Endometrium (tissue), 2 donors: ENCODE data around the gene LAMA5.

ENCODE experiments used
- FAIRE-seq: peaks from 2 replicates; lab custom pipeline; 2012; peaks lifted over from hg19 to GRCh38; lab: Jason Lieb, UNC
- donor health status: control.
- donor health status: control.

Gene LAMA5

GRCh38 chr20:62316331-62317166 is 50.6 kb downstream of the LAMA5 start:
- no peak for FAIRE-seq

GRCh38 chr20:62315773-62316172 is 51.3 kb downstream of the LAMA5 start:
- no peak for FAIRE-seq

GRCh38 chr20:62314711-62315302 is 52.3 kb downstream of the LAMA5 start:
- FAIRE-seq: no peak

GRCh38 chr20:62314339-62314638 is 52.8 kb downstream of the LAMA5 start:
- FAIRE-seq: no peak

- FAIRE-seq: no peak
Measured at GRCh38 chr20:62313460-62314338, 53.4 kb downstream of the LAMA5 start.

DNA sequence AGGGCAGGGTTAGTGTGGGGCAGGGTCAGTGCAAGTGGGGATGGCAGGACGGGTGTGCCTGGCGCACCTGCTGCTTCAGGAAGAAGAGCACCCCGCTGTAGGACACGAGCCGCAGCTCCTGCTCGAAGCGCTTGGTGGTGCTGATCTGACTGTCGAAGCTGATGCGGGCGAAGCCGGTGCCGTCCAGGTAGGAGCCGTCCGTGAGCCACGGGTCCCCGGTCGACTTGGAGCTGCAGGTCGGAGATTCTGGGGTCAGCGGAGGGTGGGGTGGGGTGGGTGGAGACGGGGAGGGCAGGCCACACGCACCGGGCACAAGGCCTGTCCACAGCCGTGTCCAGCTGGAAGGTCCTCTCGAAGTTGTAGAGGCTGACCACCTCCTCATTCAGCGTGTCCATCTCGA is 54.1 kb downstream of the LAMA5 start:
- no peak for FAIRE-seq

- no peak for FAIRE-seq
Measured at GRCh38 chr20:62312662-62312977, 54.5 kb downstream of the LAMA5 start.

DNA sequence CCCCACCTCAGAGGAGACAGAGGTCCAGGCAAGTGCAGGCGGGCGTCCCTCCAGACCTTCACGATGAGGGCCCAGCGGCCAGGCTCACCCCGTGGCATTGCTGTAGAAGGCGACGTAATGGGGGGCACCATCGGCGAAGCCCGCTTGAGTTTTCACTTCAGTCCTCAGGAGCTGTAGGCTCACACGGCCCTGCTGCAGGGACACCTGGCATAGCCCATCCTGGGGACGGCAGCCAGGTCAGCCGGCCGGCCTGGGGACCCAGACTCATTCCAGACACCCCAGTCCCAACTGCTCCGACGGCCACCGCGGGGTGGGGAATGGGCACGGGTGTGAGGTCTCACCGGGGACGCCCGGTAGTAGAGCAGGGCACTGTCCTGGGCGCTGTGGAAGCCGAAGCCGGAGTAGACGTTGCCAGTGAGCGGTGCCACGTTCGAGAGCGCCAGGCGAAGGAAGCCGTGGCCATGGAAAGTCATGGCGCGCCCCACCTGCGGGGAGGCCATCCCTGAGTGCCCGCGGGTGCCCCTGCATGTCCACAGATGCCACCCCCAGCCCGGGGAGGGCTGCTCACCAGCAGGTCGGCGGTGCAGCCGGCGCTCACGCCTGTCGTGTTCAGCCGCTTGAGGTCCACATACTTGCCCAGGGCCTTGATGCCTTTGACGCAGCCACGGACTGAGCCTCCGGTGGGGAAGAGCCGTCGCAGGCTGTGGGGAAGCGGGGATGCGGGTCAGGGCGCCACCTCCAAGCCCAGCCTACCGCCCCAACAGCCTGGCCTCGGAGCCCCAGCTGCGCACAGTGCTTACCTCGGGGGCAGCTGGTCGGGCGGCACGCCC is 55.1 kb downstream of the LAMA5 start:
- FAIRE-seq: no peak

DNA sequence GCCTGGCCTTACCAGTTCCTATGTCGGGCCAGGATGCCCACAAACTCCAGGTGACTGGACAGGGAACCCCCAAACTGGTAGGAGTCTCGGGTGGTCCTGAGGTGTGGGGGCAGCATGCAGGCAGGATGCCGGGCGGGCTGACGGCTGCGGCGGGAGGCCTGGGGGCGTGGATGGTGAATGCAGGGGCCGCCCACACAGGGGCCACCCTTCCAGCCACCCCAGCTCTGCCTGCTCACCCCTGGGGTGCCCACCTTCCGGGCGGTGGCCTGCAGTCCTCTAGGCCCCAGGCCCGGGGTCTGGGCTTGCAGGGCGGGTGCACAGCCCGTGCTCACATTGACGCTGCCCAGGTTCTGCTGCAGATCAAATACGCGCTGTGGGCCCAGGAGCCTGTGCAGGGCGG is 56.0 kb downstream of the LAMA5 start:
- no peak for FAIRE-seq

GRCh38 chr20:62310757-62311121 is 56.4 kb downstream of the LAMA5 start:
- no peak for FAIRE-seq

DNA sequence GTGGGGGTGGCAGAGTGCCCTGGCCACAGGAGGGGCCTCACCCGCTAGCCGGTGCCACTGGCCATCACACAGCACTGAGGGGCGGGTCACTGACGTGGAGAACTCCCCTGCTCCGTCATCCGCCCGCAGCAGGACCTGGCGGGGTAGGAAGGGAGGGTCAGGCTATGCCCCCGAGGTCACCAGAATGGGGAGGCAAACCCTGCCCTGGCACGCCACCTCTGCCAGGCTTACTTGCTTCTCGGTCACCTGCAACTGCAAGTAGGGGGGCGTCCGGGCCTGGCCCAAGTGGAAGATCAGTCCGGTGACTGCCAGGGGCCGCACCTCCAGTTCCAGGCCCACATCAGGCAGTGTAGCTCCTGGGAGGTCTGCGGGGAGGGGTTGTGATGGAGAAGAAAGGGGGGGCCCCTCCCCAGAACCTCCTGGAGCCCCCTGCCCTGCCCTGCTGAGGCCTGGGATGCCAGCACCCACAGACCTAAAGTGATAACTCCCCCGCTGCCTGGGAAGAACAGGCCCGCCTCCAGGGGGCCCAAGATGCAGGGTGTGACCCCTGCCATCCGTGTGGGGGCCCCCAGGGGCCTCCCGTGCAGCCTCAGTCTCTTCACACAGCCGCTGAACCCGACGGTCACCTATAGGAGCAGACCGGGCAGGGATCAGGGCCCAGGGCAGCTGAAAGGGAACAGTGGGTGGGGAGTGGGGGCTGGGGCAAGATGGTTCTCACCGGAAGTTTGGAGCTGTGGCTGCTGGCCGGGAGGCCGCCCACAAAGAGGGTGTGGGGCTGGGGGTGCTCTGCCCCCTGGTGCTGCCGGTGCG is 57.0 kb downstream of the LAMA5 start:
- FAIRE-seq: no peak

- FAIRE-seq: no peak
Measured at GRCh38 chr20:62309198-62309944, 57.7 kb downstream of the LAMA5 start.

DNA sequence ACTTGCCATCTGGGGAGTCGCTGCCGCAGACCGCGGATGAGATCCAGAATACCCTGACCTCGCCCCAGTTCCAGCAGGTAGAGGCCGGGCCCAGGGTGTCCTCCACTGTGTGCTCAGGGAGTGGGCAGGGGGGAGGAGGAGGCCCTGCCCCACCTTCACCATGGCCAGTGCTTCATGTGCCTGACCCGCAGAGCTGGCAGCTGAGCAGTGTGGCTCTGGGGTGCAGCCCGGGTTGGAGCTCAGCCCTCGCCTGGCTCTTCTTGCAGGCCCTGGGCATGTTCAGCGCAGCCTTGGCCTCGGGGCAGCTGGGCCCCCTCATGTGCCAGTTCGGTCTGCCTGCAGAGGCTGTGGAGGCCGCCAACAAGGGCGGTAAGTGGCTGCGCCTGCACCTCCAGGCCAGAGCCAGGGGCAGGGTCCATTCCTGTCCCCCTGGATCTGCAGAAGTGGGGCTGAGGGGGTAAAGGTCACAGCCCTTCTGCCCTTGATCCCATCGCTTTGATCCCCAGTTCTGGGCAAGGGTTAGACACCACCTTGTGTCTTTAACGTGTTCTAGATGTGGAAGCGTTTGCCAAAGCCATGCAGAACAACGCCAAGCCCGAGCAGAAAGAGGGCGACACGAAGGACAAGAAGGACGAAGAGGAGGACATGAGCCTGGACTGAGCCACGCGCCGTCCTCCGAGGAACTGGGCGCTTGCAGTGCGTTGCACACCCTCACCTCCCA is 58.9 kb downstream of the LAMA5 start:
- FAIRE-seq: no peak

- no peak for FAIRE-seq
Measured at GRCh38 chr20:62307226-62308101, 59.6 kb downstream of the LAMA5 start.

DNA sequence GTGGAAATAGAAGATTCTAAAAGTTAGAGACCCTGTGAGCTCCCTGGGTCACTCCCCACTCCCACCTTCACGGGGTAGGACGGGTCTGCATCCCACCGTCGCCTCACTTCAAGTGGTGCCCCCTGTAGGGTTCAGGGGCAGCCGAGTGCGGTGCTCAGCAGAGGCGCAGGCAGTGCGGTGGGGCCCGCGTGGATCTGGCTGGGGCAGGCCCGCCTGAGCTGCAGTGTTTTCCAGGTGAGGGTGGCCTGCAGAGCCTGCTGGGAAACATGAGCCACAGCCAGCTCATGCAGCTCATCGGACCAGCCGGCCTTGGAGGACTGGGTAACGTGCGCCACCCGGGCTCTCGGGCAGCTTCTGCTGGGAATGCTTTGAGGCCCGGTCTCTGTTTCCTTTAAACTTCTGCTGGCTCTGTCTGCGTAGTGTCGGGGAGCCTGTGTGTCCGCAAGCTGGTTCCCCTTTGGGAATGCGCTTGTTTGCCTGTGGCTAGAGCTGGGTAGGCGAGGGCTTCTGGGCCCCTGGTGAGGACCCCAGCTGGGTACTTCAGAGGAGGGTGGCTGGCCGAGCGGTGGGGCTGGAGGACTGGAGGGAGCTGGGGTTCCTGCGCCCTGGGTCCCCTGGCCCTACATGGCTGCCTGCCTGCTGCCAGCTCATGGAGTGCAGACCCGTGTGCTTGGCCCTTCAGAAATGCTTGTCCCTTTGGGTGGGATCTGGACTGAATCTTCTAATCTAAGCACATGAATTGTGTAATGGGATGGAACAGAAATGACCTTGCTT is 60.5 kb downstream of the LAMA5 start:
- no peak for FAIRE-seq

DNA sequence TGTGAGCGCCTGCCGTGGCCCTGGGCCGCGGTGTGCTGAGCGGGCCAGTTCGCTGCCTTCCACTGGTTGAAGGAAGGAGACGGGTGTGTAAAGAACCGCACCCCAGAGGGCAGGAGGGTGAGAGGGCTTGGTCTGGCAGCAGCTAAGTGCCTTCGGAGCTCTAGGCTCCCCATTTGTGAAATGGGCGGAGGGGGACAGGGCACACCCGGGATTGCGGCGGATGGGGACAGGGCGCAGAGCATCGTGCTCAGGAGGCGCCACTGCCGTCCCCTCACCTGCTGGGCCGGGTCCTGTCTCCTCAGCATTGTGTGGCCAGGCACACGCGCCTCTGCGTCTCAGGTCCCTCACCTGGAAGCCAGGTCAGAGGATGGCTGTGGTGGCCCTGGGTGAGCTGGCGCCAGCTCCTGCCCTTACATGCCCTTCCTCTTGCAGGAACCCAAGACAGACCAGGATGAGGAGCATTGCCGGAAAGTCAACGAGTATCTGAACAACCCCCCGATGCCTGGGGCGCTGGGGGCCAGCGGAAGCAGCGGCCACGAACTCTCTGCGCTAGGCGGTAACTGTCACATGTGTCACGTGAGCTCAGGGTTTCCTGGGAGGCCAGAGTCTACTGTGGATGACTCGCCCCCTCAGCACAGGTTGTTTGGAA is 61.2 kb downstream of the LAMA5 start:
- FAIRE-seq: no peak

- no peak for FAIRE-seq
Measured at GRCh38 chr20:62305149-62305764, 61.9 kb downstream of the LAMA5 start.
